ENCODE data around the gene RFC2. TPM values are rescaled to one million over a fixed set of nuclear protein-coding genes. Genes with fewer than 3 reads are reported as not detected.

RFC2 gene
- total and polyA plus RNA-seq, 2 donors (not counting 1 experiment from before 2014, with no cell fraction given): 9.9 to 19.6 TPM

GRCh38 chr7:74293577-74293908 lies 39.3 kb upstream of the RFC2 start:
- Histone ChIP-seq H3K9ac (ENCODE audit: insufficient read depth, low read length) (no peak overlapping the region), H3K27ac (ENCODE audit: insufficient read depth, low read length) (no peak overlapping the region), H3K4me3 (replicated peaks in 1 of 4; ENCODE audit: control extremely low read depth in 1 of 4, insufficient read depth in 1 of 4, low read depth in 3 of 4, low read length in 4 of 4) (no peak overlapping the region), H3K9me3 (ENCODE audit: control insufficient read depth, insufficient read depth, low read depth, low read length) (no peaks in the 10 kb centered on the region), H3K36me3 (ENCODE audit: control insufficient read depth, insufficient read depth, low read length) (no peaks in the 10 kb centered on the region), H2AFZ (ENCODE audit: low read length) (no peak overlapping the region), H3K4me1 (ENCODE audit: control insufficient read depth, extremely low read depth, insufficient read depth, low read length) (peaks cover 23% of the 10 kb centered on the region), H4K20me1 (ENCODE audit: control insufficient read depth, extremely low read depth, insufficient read depth, low read length) (no peaks in the 10 kb centered on the region), H3K4me2 (ENCODE audit: extremely low read depth, insufficient read depth, low read length) (no peak overlapping the region), H3K79me2 (ENCODE audit: control insufficient read depth, insufficient read depth, low read length) (peaks cover 78% of the 10 kb centered on the region), H3K27me3 (ENCODE audit: control insufficient read depth, insufficient read depth, low read length) (no peaks in the 10 kb centered on the region)
- no peak for TF ChIP-seq EZH2 (IDR thresholded peaks at IDR 0.05; ENCODE audit: low read length, missing control alignments)
- TF ChIP-seq, protein P1, sequence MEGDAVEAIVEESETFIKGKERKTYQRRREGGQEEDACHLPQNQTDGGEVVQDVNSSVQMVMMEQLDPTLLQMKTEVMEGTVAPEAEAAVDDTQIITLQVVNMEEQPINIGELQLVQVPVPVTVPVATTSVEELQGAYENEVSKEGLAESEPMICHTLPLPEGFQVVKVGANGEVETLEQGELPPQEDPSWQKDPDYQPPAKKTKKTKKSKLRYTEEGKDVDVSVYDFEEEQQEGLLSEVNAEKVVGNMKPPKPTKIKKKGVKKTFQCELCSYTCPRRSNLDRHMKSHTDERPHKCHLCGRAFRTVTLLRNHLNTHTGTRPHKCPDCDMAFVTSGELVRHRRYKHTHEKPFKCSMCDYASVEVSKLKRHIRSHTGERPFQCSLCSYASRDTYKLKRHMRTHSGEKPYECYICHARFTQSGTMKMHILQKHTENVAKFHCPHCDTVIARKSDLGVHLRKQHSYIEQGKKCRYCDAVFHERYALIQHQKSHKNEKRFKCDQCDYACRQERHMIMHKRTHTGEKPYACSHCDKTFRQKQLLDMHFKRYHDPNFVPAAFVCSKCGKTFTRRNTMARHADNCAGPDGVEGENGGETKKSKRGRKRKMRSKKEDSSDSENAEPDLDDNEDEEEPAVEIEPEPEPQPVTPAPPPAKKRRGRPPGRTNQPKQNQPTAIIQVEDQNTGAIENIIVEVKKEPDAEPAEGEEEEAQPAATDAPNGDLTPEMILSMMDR (conservative IDR thresholded peaks at IDR 0.05 in 1 of 2, IDR thresholded peaks at IDR 0.05 in 1 of 2; ENCODE audit: low read depth in 1 of 2, low read length in 2 of 2): no peak
- DNase-seq (ENCODE audit: low read depth in 2 of 2): no peak

GRCh38 chr7:74292757-74293576 lies 38.8 kb upstream of the RFC2 start:
- Histone ChIP-seq H3K27ac (ENCODE audit: insufficient read depth, low read length) (no peak overlapping the region), H4K20me1 (ENCODE audit: control insufficient read depth, extremely low read depth, insufficient read depth, low read length) (no peaks in the 10 kb centered on the region), H3K27me3 (ENCODE audit: control insufficient read depth, insufficient read depth, low read length) (no peaks in the 10 kb centered on the region), H3K4me2 (ENCODE audit: extremely low read depth, insufficient read depth, low read length) (no peak overlapping the region), H3K9me3 (ENCODE audit: control insufficient read depth, insufficient read depth, low read depth, low read length) (no peaks in the 10 kb centered on the region), H3K79me2 (ENCODE audit: control insufficient read depth, insufficient read depth, low read length) (peaks cover 78% of the 10 kb centered on the region), H3K9ac (ENCODE audit: insufficient read depth, low read length) (no peak overlapping the region), H2AFZ (ENCODE audit: low read length) (no peak overlapping the region), H3K4me3 (replicated peaks in 1 of 4; ENCODE audit: control extremely low read depth in 1 of 4, insufficient read depth in 1 of 4, low read depth in 3 of 4, low read length in 4 of 4) (no peak overlapping the region), H3K36me3 (ENCODE audit: control insufficient read depth, insufficient read depth, low read length) (no peaks in the 10 kb centered on the region), H3K4me1 (ENCODE audit: control insufficient read depth, extremely low read depth, insufficient read depth, low read length) (peaks cover 27% of the 10 kb centered on the region)
- TF ChIP-seq EZH2 (IDR thresholded peaks at IDR 0.05; ENCODE audit: low read length, missing control alignments): no peak
- TF ChIP-seq, protein P1 (conservative IDR thresholded peaks at IDR 0.05 in 1 of 2, IDR thresholded peaks at IDR 0.05 in 1 of 2; ENCODE audit: low read depth in 1 of 2, low read length in 2 of 2): no peak
- DNase-seq (ENCODE audit: low read depth in 2 of 2): no peak

DNA sequence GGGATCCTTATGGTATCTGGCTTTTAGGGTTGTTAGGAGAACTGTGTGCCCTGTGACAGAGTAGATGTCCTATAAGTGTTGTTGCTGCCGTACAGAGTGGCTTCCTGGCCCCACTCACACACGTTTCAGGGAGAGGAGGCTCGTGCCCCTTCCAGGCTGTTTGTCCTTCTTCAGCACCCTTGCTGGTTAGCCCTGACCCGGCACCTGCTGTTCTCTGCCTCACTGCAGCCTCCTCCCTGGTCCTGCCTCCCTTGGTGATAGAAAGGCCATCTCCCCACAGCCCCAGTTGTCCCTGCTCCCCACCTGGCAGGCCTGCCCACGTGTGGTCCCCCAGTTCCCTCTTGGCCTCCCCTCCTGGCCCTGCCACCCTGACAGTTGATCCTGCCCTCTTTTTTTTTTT lies 37.3 kb upstream of the RFC2 start:
- Histone ChIP-seq H3K4me3 (replicated peaks in 1 of 4; ENCODE audit: control extremely low read depth in 1 of 4, insufficient read depth in 1 of 4, low read depth in 3 of 4, low read length in 4 of 4) (peak overlapping the region in 2 of 4 experiments; percentile 71 to 89), H3K27me3 (ENCODE audit: control insufficient read depth, insufficient read depth, low read length) (no peaks in the 10 kb centered on the region), H2AFZ (ENCODE audit: low read length) (no peak overlapping the region), H3K36me3 (ENCODE audit: control insufficient read depth, insufficient read depth, low read length) (no peaks in the 10 kb centered on the region), H3K27ac (ENCODE audit: insufficient read depth, low read length) (no peak overlapping the region), H4K20me1 (ENCODE audit: control insufficient read depth, extremely low read depth, insufficient read depth, low read length) (no peaks in the 10 kb centered on the region), H3K4me2 (ENCODE audit: extremely low read depth, insufficient read depth, low read length) (peak overlapping the region; percentile 45), H3K79me2 (ENCODE audit: control insufficient read depth, insufficient read depth, low read length) (peaks cover 65% of the 10 kb centered on the region), H3K9me3 (ENCODE audit: control insufficient read depth, insufficient read depth, low read depth, low read length) (no peaks in the 10 kb centered on the region), H3K4me1 (ENCODE audit: control insufficient read depth, extremely low read depth, insufficient read depth, low read length) (peaks cover 29% of the 10 kb centered on the region), H3K9ac (ENCODE audit: insufficient read depth, low read length) (no peak overlapping the region)
- DNase-seq (ENCODE audit: low read depth in 2 of 2): no peak
- no peak for TF ChIP-seq EZH2 (IDR thresholded peaks at IDR 0.05; ENCODE audit: low read length, missing control alignments)
- TF ChIP-seq, protein P1 (conservative IDR thresholded peaks at IDR 0.05 in 1 of 2, IDR thresholded peaks at IDR 0.05 in 1 of 2; ENCODE audit: low read depth in 1 of 2, low read length in 2 of 2): no peak
